HCEC 1CT (cell line): ENCODE results near the gene GMCL2.
A peak's percentile ranks its signal among the peaks of the same experiment; 100 is the strongest.

ENCODE experiments used
- DNase-seq: peaks from one replicate; pipeline ENCODE4 v3.0.0-alpha.2; 2017

Gene GMCL2

DNA sequence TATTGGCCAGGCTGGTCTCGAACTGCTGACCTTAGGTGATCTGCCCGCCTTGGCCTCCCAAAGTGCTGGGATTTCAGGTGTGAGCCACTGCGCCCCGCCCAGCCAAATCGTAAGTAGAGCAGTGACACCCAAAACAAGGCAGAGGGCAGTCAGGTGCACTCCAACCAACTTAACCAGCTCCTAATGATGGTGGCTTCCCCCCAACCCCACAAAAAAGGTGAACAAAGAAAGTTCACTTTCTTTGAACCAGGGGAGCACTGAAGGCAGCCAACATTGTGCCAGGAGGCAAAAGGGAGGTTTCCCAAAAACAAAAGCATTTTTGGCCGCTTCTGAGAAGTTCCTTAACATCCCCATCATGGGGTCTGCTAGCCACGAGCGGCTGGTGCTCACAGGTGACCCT lies 9.6 kb downstream of the GMCL2 start:
- DNase-seq, result no peak

- no peak for DNase-seq
These were observed 10.4 kb downstream of the GMCL2 start for GRCh38 chr5:178176791-178177190.

GRCh38 chr5:178174456-178174855 lies 12.7 kb downstream of the GMCL2 start:
- DNase-seq, result no peak

DNA sequence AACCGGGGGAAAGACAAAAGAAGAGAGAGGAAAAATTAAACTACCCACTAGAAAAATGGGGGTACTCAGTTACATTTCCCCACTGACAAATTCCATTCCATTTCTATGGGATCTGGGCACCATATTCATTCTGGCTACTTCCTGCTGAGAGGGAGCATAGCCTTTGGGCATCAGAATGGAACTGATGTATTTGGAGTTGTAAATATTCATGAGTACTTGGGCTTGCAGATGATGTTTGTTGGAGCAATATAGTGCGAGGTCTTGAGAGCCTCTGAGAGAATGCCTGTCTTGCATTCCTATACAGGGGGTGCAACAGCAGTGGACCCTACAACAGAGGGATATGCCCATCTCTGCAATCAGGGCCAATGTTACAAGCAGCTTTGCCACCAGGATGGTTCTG lies 16.7 kb downstream of the GMCL2 start:
- DNase-seq, result no peak

DNA sequence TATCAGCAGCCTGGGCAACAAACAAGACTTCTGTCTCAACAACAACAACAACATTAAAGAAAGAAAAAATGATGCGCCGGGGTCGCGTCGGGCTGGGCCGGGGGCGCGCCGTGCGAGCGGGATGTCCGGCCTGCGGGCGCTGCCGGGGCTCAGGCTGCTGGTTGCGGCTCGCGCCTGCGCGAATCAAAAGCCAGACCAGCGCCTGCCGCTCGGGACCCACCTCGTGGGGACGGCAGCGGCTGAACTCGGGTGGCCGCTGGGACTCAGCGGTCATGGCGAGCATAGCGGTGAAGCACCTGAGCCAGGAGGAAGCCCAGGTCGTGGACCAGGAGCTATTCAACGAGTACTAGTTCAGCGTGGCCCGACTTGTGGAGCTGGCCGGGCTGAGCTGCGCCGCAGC lies 21.6 kb downstream of the GMCL2 start:
- no peak for DNase-seq

- peak; percentile 61 for DNase-seq
These were observed 23.1 kb downstream of the GMCL2 start for GRCh38 chr5:178163772-178164735.

DNA sequence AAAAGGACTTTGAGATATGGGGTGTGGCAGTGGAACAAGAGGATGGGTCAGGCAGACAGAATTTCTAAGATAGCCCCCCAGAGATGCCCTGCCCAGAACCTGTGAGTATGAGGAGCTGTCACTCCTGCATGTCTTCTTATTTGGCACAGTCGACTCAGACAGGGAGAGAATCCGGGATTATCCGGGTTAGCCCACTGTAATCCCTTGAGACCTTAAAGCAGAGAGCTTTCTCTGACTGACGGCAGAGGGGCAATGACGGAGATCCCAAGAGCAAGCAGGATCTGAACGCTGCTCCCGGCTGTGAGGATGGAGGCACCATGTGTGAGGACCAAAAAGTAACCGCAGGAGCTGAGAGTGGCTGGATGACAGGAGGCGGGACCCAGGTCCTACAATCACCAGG lies 24.7 kb downstream of the GMCL2 start:
- no peak for DNase-seq

DNA sequence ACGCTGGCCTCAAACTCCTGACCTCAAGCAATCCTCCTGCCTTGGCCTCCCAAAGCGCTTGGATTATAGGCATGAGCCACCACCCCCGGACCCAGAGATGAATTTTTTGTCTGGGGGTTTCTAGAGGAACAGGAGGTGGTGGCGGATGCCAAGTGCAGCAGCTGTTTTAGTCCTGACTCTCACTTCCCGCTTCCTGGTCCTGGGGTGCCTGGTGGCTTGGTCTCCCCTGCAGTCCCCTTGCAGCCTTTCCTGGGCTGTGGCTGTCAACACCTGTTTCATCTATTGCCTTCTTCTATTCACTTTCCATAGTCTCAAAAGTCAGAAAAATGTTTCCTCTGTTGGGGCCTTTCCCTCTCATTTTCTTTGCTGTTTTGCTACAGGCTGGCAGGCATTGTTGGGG lies 27.0 kb downstream of the GMCL2 start:
- DNase-seq, result no peak

DNA sequence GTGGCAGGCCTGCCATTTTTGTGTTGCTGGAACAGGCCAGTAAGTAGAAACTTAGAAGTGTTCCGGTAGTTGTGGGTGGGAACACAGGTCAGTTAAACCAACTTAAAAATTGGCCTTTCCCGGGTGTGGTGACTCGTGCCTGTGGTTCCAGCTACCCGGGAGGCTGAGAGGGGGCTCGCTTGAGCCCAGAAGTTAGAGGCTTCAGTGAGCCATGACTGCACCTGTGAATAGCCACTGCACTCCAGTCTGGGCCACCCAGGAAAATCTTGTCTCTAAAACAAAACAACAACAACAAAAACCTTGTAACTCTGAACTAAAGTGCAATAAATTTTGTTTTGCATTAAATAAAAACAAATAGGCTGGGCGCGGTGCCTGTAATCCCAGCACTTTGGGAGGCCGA lies 32.1 kb downstream of the GMCL2 start:
- DNase-seq, result peak; percentile 3

GRCh38 chr5:178153530-178154340 lies 33.4 kb downstream of the GMCL2 start, which contains the start of gene NHP2:
NHP2 (minus strand) TSS chr5:178153885; CDS start chr5:178153817, 68 bp downstream.
- peak; percentile 99 for DNase-seq

DNA sequence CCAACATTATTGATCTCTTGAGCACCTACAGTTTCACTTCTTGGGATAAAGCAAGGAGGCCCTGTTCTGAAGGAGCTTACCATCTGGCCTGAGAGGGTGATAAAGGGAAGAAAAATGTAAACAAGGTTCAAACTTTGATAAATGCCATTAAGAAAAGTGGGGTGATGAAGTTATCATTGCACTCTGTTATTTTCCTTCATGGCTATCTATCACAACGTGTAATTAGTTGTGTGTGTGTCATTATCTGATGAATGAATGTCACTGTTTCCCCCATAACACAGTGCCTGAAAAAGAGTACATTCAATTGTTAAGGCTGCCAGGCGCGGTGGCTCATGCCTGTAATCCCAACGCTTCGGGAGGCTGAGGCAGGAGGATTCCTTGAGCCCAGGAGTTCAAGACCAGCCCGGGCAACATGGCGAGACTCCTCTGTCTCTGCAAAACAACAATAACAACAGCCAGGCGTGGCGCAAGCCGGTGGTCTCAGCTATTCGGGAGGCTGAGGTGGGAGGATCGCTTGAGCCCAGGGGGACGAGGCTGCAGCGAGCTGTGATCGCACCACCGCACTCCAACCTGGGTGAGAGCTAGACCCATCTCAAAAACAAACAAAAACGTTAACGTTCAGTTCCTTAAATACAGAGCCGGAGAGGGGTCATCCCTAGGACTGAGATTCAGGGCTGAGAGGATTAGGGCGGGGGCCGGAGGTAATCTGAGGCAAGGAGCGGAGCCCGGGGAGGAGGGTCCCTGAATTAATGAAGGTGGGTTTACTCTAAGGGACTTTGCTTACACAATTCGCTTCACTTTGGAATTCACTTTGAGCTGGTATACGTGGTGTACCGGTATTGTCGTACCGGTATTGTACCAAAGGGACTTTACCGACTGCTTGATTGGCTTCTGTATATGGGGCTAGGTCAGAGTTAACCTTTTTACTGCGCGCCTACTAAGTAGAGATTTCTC lies 34.4 kb downstream of the GMCL2 start:
- DNase-seq, result no peak

DNA sequence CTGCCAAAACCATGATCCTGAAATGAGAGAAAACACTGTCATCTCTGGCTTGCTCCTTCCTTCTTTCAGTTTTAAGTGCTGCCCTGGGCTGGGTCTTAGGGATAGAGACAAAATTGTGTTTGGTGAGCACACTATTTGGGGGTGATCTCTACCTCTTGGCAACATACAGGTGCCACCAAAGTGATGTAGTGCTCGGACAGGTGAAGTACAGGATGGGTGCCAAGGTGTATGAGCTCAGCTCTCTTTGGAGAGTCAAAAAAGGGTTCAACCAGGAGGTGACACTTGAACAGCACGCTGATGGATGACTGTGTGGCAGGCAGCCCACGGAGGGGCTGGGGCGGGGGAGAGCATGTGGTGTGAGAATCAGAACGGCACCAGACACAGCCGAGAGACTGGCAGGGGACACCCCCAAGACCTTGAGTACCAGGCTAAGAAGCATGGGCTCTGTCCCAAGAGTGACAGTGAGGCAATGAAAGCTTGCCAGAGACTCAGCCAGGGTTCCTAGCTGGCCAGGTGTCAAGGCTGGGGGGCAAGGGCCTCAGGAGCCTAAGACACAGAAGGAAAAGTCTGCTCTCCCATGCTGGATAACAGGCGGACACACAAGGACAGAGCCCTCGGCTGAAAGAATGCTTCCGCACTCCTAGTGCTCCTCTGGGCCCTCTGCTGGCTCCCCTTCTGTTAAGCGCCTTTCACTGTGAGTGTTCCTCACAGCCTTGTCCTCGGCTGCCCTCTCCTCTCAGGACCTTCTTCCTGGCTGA lies 36.0 kb downstream of the GMCL2 start:
- no peak for DNase-seq

DNA sequence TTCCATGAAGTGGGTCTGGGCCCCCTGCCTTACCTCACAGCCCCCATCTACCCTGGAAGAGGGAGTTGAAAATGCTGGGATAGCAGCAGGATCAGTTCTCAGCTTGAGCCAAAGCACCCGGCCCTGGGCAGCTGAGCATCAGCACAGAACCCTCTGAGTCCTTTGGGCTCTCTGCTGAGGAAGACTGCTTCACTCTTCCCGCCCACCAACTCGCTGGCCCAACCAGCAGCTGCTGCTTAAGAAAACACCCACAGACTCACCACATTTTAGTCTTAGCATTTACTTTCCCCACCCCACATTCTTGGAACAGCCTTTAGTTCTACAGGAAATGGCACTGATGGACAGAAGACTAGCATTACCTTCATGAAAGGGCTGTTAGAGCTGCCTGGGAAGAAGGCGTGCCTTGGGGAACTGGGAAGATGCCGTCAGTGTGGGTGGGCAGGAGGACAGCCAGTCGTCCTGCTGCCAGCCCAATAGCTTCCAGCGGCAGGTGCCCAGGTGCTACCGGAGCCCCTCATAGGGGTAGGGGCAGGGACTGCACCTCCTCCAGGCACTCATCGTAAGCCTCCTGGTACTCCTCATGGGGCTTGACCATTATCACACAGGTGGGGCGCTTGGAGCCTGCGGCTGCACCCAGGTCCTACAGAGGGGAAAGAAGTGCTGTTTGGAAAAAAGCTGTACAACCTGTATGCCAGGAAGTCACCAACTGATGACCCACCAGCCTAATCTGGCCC lies 37.8 kb downstream of the GMCL2 start:
- DNase-seq, result no peak

DNA sequence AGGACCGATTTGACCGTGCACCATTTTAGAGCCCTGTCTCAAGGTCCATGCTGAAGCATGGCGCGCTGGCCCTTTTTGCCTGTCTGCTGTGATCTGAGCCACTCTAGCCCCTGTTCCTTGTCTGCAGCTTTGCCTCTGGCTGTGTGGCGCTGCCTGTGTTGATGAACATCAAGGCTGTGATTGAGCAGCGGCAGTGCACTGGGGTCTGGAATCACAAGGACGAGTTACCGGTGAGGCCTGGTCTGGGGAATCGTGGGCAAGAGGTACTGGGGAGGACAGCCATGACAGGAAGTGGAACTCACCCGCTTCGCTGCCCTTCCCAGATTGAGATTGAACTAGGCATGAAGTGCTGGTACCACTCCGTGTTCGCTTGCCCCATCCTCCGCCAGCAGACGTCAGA lies 39.8 kb downstream of the GMCL2 start:
- no peak for DNase-seq

DNA sequence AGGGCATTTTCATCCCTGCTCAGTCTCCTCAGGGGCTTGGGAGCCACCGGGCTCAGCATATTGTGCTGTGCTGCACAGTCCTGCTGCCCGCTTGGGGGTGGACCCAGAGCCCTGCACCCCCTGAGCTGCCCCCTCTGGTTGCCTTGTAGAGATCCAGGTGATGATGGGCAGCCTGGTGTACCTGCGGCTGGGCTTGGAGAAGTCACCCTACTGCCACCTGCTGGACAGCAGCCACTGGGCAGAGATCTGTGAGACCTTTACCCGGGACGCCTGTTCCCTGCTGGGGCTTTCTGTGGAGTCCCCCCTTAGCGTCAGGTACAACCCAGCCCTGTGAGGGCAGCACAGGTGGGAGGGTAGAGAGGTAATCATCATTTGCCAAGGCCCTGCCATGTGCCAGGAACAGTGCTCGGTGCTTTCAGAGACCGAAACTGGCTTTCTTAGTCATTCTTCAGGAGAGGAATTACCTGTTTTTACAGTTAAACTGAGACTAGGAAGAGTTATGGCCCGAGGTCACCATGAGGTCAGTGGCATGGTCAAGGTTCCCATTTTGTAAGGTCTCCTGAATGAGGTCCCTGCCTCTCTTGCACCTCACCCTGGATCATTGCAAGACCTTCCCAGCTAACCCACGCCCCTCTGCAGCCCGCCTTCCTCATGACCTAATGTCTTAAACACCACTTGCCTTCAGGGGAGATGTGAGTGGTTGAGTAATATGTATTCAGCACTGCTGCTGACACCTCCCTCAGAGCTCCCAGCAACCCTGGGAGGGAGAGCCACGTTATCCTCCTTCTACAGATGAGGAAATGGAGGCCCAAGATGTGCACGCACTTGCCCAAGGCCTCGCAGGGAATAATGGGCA lies 41.0 kb downstream of the GMCL2 start:
- peak; percentile 26 for DNase-seq

GRCh38 chr5:178143901-178144300 lies 43.3 kb downstream of the GMCL2 start:
- peak; percentile 22 for DNase-seq

DNA sequence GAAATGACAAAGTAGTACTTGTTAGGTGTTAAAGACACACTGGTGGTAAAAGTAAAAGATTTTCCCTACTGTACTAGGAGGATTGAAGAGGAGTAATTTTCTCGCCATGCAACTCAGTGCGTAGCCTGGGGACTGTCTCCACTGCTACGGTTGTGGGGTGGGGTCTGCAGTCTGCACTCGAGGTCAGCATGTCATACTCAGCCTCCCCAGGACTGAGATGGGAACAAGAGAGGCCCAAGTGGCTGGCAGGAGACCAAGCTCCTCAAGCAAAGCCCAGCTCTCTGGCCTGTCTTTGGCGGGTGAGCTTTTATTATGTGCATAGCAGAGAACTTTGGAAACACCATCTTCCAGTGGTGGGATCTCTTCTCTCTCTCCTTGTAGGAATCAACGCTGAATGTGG lies 43.9 kb downstream of the GMCL2 start:
- no peak for DNase-seq

DNA sequence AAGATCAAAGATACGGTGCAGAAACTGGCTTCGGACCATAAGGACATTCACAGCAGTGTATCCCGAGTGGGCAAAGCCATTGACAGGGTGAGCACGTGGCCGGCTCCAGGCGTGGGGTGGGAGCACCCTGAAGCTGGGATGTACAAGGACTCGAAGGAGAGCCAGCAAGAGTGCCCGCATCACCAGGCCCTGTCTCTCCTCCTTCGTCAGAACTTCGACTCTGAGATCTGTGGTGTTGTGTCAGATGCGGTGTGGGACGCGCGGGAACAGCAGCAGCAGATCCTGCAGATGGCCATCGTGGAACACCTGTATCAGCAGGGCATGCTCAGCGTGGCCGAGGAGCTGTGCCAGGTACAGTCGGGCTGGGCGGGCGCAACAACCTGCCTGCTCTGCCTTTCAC lies 44.5 kb downstream of the GMCL2 start:
- DNase-seq, result no peak

DNA sequence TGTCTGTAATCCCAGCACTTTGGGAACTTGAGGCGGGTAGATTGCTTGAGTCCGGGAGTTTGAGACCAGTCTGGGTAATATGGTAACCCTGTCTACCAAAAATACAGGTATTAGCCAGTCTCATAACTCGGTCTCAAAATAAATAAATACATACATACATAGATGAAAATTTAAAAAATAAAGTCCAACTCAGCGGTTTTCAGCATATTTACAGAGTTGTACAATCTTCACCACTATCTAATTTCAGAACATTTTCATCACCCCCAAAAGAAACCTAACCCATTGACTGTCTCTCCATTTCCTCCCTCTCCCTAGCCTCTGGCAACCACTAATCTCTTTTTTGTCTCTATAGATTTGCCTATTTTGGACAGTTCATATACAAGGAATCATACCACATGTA lies 45.6 kb downstream of the GMCL2 start:
- DNase-seq, result no peak

DNA sequence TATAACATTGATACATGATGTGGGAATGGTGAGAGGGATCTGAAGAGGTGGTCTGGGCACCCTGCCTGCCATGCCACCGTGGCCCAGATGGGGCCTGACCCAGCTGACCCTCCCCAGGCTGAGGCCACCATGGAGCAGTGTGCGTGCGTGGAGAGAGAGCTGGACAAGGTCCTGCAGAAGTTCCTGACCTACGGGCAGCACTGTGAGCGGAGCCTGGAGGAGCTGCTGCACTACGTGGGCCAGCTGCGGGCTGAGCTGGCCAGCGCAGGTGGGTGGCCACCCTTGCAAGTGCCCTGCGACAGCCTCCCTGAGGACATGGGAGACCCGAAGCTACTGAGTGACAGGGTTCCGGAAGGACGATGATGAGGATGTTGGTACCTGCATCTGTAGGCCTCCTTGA lies 49.2 kb downstream of the GMCL2 start:
- no peak for DNase-seq
